ENCODE results near the gene METTL5. TPM values are rescaled to one million over a fixed set of nuclear protein-coding genes. Genes with fewer than 3 reads are reported as not detected.

Gene METTL5
- total and polyA plus RNA-seq, 11 donors = 50.8 to 120 (median 69.8) TPM

GRCh38 chr2:169778446-169778845 lies 46.3 kb downstream of the METTL5 start:
- TF ChIP-seq POLR2A (IDR thresholded peaks at IDR 0.05) = no peak
- TF ChIP-seq CTCF (IDR thresholded peaks at IDR 0.05) = no peak
- H3K27me3 ChIP-seq = no peaks in the 10 kb centered on the region
- H3K36me3 ChIP-seq = no peaks in the 10 kb centered on the region
- H3K9me3 ChIP-seq = no peaks in the 10 kb centered on the region
- DNase-seq = no peak
- H3K27ac ChIP-seq = no peak overlapping the region
- H3K4me3 ChIP-seq = no peak overlapping the region
- WGBS, 4 donors = 78 to 82% (median 81%) methylated on average over 3 of the region's 3 CpGs
- intact Hi-C loops (cut with DNase I) = no loop called here
- no peak for ATAC-seq
- no peaks in the 10 kb centered on the region for H3K4me1 ChIP-seq

DNA sequence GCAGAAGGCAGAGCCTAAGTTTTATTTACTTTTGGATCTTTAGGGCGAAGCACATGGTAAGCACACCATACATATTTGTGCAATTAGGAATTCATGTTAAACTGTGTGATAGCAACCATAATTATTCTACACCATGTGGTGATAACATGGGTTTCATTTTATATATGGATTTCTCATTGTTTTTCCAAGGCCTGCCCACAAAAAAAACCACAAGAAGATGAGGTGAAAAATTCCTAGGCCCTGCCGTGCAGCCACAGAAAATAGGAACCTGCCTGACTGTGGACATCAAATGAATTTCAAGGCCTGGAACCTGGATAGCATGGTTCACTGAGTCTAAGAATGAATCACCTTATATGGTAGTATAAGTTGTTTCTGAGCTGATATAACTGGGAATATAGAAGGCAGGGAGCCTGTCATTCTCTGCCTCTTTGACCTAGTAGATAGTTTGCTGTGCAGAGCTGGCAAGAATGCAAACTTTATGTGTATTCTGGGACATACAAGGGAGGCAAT lies 48.4 kb downstream of the METTL5 start:
- H3K27ac ChIP-seq = peak overlapping the region in 1 of 12 donors; percentile 57
- H3K9me3 ChIP-seq = no peaks in the 10 kb centered on the region
- DNase-seq (no peak), ATAC-seq (no peak)
- 46 to 77% (median 59%) methylated on average over 2 of the region's 2 CpGs for WGBS, 4 donors
- H3K27me3 ChIP-seq = no peaks in the 10 kb centered on the region
- no peaks in the 10 kb centered on the region for H3K4me1 ChIP-seq
- no peak for TF ChIP-seq POLR2A (IDR thresholded peaks at IDR 0.05)
- H3K36me3 ChIP-seq = no peaks in the 10 kb centered on the region
- no peak overlapping the region for H3K4me3 ChIP-seq
- intact Hi-C loops (cut with DNase I) = no loop called here

DNA sequence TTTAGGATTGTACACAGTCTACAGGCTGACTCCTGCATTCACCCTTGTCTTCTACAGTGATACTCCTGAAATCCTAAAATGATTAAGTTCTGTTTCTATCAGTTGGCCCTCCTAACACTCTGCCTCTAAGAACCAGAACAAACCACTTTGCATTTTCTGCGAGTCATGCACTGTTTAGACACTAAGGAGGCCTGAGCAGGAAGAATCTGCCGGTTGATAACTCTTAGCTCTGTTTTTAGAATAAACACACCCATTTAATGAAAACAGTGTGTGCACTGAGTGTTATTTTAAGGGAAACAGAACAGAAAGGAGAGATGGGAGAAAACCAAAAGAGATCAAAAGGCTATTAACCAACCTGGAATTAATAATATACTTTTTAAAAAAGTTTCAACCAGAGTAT lies 48.9 kb downstream of the METTL5 start:
- H3K27ac ChIP-seq = peak overlapping the region in 1 of 12 donors; percentile 57
- H3K9me3 ChIP-seq = no peaks in the 10 kb centered on the region
- H3K36me3 ChIP-seq = no peaks in the 10 kb centered on the region
- peak in 1 of 4 donors; percentile 45 for ATAC-seq
- no peaks in the 10 kb centered on the region for H3K4me1 ChIP-seq
- H3K27me3 ChIP-seq = no peaks in the 10 kb centered on the region
- WGBS, 4 donors = 33 to 55% (median 47%) methylated on average over 2 of the region's 2 CpGs
- no peak overlapping the region for H3K4me3 ChIP-seq
- intact Hi-C loops (cut with DNase I) = no loop called here
- TF ChIP-seq POLR2A (IDR thresholded peaks at IDR 0.05) = no peak
- no peak for TF ChIP-seq CTCF (IDR thresholded peaks at IDR 0.05)
- no peak for DNase-seq

DNA sequence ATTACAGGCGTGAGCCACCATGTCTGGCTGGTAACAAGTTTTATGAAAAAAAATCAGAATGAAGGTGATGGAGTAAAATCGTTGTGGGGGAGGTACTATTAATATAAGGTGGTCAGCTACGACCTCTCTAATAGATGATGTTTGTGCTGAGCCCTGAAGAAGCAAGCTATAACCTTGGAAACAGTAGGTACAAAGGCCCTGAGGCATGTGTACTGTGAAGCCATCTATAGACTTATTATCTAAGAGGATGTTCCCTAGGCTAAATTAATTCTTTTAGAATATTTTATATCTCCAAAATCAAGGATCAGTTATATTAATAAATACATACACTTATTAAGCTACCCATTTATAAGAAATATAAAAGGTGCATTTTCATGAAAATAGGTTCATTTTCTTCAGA lies 49.4 kb downstream of the METTL5 start:
- H3K4me3 ChIP-seq = no peak overlapping the region
- H3K27me3 ChIP-seq = no peaks in the 10 kb centered on the region
- ATAC-seq (no peak), DNase-seq (no peak)
- TF ChIP-seq POLR2A (IDR thresholded peaks at IDR 0.05) (no peak), CTCF (IDR thresholded peaks at IDR 0.05) (no peak)
- H3K4me1 ChIP-seq = no peaks in the 10 kb centered on the region
- intact Hi-C loops (cut with DNase I) = no loop called here
- WGBS, 4 donors = 85 to 92% (median 89%) methylated on average over 3 of the region's 3 CpGs
- no peaks in the 10 kb centered on the region for H3K9me3 ChIP-seq
- no peaks in the 10 kb centered on the region for H3K36me3 ChIP-seq
- peak overlapping the region in 1 of 12 donors; percentile 57 for H3K27ac ChIP-seq

- 76 to 94% (median 88%) methylated on average over 2 of the region's 2 CpGs for WGBS, 4 donors
- TF ChIP-seq POLR2A (IDR thresholded peaks at IDR 0.05) = no peak
- TF ChIP-seq CTCF (IDR thresholded peaks at IDR 0.05) = no peak
These were observed 52.1 kb downstream of the METTL5 start for GRCh38 chr2:169772651-169773050.

More at GRCh38 chr2:169772651-169773050, 52.1 kb downstream of the METTL5 start:
- no peak for DNase-seq
- peaks cover 0 to 13% (median 0%) of the 10 kb centered on the region in 12 donors for H3K4me1 ChIP-seq
- H3K36me3 ChIP-seq = no peaks in the 10 kb centered on the region
- ATAC-seq = no peak
- intact Hi-C loops (cut with DNase I) = no loop called here
- H3K9me3 ChIP-seq = no peaks in the 10 kb centered on the region
- H3K4me3 ChIP-seq = no peak overlapping the region
- no peak overlapping the region for H3K27ac ChIP-seq
- peaks cover 0 to 20% (median 12%) of the 10 kb centered on the region in 9 donors for H3K27me3 ChIP-seq
